ENCODE data around the gene PRKCA.

PRKCA gene

DNA sequence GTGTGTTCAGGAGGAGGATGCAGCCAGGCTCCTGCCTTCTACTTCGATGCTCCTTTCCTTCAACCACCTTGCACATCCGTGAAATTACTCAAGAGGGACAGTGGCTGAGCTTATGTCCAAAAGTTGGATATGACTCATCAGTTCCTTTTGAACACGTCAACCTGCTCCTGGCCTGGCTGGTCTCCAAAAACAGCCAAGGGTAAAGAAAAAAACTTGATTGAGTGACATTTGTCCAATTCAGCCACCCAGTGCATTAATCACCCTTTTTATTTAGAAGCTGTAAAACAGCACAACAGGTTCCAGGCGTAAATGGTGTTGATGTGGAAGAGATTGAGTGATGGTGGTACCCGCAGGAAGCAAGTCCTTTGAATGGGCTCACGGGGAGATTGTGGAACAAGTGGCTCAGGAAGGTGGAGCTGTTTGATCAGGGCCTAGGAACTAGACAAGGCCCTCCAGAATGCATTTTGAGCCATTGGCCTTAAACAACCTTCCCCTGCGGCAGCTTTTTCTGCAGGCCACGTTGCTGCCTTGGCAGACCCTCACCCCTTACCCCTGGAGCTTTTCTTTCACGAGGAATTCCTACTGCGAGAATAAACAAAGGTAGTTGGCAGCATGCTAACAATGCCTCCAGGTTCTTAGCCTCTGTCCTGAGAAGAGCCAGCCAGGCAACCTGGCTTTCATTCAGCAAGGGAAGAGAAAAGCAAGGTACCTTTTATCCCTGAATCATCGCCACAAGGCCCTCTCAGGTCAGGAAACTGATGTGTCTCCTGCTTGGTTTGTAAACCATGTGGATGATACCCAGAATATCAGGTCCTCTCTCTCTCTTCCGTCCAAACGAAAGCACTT is 359.2 kb downstream of the PRKCA start:
- TF ChIP-seq GATA3 (IDR thresholded peaks at IDR 0.05; ENCODE audit: low read depth, low read length) = no peak
- no peak for TF ChIP-seq GATA2 (IDR thresholded peaks at IDR 0.05; ENCODE audit: low read depth, low read length)

DNA sequence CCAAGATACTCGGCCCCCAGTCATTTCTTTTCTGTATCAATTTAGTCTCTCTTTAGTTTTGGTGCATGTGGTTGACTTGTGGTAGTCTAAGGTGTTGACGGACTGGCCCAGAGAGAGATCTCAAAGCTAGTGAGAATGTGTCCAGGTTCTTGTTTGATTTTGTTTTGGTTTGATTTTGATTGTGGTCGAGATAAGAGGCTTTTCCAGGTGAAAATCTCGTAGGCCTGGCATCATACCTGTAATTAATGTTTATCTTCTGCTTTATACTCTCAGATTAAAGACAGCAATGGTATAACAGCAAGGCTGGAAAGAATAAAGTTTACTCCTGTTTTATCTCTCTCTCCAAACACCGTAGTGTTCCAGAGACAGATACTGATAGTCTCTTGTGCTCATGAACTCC is 360.1 kb downstream of the PRKCA start:
- peak; percentile 62; the same call in 1 of the 2 replicates for TF ChIP-seq GATA2 (IDR thresholded peaks at IDR 0.05; ENCODE audit: low read depth, low read length)
- peak; percentile 72; the same call in 1 of the 2 replicates for TF ChIP-seq GATA3 (IDR thresholded peaks at IDR 0.05; ENCODE audit: low read depth, low read length)

DNA sequence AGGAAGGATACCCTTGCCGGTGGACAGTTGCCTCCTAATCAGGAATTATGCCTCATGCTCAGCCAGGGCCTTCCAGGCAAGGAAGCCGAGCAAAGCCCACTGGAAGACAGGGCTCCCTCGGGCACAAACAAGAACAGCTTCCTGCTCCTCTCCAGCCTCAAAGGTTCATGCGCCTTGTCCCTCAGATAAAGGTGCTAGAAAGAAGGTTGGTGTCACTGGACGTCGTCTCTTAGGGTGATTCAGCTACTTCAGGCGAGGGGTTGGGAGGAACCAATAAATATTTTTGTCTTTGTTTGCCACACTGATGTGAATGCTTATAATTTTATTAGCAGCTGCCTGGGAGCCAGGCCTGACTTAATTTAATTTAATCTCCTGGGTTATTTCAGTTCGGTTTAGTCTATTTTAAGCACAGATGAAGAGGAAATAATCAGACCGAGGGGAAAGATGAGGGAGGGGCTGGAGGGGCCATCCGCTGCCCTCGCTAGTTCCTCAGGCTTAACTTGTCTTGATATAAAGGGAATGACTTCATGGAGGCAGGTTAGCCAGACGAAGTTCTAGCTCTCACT is 360.7 kb downstream of the PRKCA start:
- peak; percentile 37; the same call in 1 of the 2 replicates for TF ChIP-seq GATA2 (IDR thresholded peaks at IDR 0.05; ENCODE audit: low read depth, low read length)
- TF ChIP-seq GATA3 (IDR thresholded peaks at IDR 0.05; ENCODE audit: low read depth, low read length) = no peak

DNA sequence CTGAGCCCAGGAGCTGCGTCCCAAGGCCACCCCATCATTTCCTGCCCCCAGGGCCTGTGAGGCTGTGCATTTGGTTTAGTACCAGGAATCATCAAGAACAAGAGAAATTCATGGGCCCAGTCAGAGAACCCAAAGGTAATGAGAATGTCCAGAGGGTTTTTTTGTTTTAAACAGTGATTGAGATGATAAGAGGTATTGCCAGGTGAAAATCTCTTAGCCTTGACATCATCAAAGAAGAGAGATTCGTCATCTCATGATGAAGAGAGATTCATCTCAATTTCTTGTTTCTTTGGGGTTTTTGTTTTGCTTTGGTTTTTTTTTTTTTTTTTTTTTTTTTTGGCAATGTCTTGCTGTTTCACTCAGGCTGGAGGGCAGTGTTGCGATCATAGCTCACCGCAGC is 361.9 kb downstream of the PRKCA start:
- TF ChIP-seq GATA3 (IDR thresholded peaks at IDR 0.05; ENCODE audit: low read depth, low read length) = no peak
- TF ChIP-seq GATA2 (IDR thresholded peaks at IDR 0.05; ENCODE audit: low read depth, low read length) = 0 out of 2 replicates have a peak, but pooled peaks have one; percentile 24

DNA sequence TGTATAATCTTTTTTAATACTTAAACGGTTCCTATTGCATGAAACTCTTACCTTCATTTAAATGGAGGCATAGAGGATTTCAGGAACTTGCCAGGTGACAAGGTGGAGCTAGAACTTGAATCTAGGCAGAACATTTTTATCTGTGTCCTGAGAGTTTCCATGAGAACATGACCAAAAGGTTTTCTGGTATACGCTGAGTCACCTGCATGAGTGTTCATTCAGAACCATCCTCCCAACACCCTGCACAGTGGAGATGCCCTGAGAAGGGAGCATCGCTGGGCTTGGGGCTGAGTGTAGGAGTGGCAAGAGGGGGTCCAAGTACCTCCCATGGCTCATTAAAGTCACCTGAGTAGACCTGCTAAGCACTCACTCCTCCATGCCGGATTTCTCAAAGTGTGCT is 362.8 kb downstream of the PRKCA start:
- TF ChIP-seq GATA3 (IDR thresholded peaks at IDR 0.05; ENCODE audit: low read depth, low read length) (no peak), GATA2 (IDR thresholded peaks at IDR 0.05; ENCODE audit: low read depth, low read length) (no peak)

DNA sequence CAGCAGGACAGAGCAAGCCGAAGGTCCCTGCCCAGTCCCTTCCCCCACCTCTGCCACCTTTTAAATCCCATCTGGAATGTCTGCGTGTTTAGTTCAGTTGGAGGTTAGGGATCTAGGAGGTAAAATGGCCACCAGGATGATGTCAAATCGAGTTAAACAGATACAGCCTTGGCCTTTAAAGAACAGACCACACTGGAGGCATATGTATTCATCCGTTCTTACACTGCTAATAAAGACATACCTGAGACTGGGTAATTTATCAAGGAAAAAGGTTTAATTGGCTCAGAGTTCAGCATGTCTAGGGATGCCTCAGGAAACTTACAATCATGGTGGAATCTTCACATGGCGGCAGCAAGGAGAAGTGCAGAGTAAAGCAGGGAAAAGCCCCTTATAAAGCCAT is 364.7 kb downstream of the PRKCA start:
- TF ChIP-seq GATA2 (IDR thresholded peaks at IDR 0.05; ENCODE audit: low read depth, low read length) (no peak), GATA3 (IDR thresholded peaks at IDR 0.05; ENCODE audit: low read depth, low read length) (no peak)

DNA sequence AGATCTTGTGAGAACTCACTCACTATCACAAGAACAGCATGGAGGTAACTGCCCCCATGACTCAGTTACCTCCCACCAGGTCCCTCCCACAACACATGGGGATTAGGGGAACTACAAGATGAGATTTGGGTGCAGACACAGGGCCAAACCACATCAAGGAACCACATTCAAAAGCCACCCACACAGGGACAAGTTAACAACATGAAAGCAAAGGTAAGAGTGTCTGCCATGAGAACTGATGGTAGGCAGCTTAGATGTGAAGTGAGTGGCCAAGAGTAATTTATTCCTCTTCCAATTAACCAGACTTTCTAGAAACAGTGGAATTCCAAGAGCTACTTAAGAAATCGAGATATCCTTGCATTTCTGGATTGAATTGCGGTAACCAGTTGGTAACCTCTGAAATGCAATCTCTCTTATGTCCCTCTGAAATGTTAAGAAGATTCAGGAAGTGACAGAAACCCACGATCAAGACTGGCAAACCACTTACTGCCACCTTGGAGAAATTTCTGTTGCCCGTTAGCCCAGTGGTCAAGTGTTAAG is 365.1 kb downstream of the PRKCA start:
- TF ChIP-seq GATA3 (IDR thresholded peaks at IDR 0.05; ENCODE audit: low read depth, low read length) (no peak), GATA2 (IDR thresholded peaks at IDR 0.05; ENCODE audit: low read depth, low read length) (no peak)

DNA sequence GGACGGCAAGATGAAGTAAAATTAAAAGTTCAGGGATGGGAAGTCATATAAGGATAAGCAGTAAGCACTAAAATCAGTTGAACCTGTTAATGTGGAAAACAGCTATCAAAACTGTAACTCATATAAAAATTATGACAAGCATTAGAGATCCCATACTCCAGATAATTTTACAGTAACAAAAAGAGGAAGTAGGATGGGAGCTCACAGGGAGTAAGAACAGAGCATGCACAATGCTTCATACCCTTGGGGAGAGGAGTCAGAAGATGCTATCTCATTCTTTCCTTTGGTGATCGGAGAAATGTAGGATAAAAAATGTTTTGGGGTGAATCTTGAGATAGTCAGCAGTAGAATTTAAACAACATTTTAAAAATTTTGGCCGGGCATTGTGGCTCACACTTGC is 367.8 kb downstream of the PRKCA start:
- TF ChIP-seq GATA3 (IDR thresholded peaks at IDR 0.05; ENCODE audit: low read depth, low read length) (no peak), GATA2 (IDR thresholded peaks at IDR 0.05; ENCODE audit: low read depth, low read length) (no peak; the same call in 1 of the 2 replicates)

DNA sequence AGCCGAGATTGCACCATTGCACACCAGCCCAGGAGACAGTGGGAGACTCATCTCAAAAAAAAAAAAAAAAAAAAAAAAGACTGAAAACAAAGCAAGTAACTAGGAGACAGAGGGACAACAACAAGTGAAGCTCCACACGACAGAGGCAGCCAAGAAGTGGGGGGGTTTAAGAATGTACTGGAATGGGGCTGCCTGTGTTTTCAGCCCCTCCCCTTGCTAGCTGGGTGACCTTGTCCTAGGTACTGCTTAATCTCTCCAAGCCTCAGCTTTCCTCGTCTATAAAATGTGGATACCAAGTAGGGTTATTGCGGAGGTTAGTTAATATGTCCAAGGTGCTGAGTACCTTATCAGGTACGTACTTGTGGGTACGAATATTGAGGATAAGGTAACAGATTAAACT is 368.7 kb downstream of the PRKCA start:
- TF ChIP-seq GATA3 (IDR thresholded peaks at IDR 0.05; ENCODE audit: low read depth, low read length) (no peak), GATA2 (IDR thresholded peaks at IDR 0.05; ENCODE audit: low read depth, low read length) (no peak)

DNA sequence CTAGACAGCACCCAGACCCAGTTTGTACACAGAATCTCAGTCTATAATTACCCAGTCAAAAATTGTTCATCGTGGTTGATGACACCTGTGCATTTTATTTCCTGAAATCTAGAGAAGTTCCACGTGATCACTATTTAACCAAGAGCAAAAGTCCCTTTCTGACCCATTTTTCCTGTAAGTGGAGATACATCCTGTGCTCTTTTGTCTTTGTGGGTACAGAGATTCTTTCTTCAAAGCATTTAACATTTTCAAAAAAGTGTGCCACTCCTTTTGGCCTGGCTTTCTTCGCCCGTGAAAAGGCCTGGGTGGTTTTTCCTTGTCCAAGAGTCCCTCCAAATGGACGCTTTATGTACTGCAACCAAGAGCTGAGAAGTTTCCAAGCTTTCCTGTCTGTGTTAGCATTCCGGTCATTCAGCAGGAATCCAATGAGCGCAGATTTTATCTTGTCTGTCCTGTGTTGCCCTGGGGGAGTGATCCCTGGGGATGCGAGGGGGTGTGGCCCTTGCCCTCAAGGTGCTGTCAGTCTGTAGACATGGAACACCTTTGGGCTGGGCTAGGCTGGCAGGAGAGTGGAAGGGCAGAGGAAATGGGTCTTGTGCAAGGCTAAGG is 371.4 kb downstream of the PRKCA start:
- TF ChIP-seq GATA3 (IDR thresholded peaks at IDR 0.05; ENCODE audit: low read depth, low read length) (no peak), GATA2 (IDR thresholded peaks at IDR 0.05; ENCODE audit: low read depth, low read length) (0 out of 2 replicates have a peak, but pooled peaks have one; percentile 36)

DNA sequence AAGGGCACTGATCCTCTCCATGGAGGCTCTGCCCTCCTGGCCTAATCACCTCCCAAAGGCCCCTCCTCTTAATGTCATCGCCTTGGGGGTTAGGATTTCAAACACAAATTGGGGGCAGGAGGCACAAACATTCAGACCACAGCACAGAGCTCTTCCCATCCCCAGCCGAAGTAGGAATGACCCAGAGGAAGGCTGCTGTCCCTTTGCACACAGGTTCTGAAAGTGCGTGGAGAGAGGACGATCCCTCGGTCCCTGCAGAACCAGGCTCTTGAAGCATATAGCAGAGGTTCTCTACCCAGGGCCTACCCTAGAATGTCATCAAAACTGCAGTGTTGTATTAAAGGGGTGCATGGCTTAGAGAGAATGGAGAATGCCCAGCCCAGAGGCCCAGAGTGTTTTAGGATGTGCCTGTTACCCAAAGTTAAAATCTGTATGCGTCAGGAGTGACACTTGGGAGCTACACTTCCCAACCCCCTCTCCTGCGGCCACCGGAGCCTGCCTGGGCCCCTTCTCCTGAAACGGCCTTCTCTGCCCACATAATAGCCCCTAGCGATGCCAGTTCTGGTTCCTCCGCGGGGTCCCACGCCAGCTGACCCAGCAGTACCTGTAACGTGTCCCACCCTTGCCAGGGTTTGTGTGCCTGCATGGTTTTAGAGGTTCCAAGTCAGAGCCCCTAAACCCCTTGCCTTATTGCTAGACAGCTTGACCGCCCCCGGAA is 373.0 kb downstream of the PRKCA start:
- TF ChIP-seq GATA3 (IDR thresholded peaks at IDR 0.05; ENCODE audit: low read depth, low read length) = no peak
- no peak for TF ChIP-seq GATA2 (IDR thresholded peaks at IDR 0.05; ENCODE audit: low read depth, low read length)

DNA sequence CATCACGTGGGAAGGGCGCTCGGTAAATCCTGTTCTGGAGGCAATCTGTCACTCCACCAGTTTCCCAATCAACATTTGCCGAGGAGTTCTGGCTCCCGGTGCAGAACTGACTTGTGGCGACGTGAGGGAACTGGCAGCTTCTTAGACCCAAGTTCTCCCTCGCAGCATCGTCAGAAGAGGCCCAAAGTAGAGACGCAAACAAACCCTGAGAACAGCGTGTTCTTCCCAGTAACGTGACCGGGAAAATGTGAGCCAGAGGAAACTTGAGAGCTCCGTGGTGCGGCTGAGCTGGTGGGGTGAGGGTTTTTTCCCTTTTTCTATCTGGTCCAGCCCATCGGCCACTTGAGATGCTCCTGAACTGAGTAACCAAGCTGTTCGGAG is 373.6 kb downstream of the PRKCA start:
- no peak for TF ChIP-seq GATA2 (IDR thresholded peaks at IDR 0.05; ENCODE audit: low read depth, low read length)
- TF ChIP-seq GATA3 (IDR thresholded peaks at IDR 0.05; ENCODE audit: low read depth, low read length) = no peak

DNA sequence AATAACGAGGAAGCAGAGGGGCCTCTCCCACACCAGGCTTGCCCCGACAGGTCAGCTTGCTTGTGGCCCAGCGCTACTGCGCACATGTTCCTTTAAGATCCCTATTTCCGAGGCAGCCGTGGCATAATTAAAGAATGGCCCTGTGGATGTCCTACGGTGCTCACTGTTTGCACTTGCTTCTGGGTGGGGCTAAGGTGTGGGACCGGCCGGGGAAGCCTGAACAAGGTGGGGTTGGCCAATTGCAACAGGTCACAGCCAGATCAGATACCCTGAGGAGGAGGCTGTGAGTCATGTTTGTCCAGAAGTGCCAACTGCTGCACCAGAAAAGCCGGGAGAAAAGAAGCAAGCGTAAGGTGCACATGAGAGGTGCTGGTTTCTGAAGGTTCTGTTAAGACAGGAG is 374.0 kb downstream of the PRKCA start:
- no peak for TF ChIP-seq GATA3 (IDR thresholded peaks at IDR 0.05; ENCODE audit: low read depth, low read length)
- no peak for TF ChIP-seq GATA2 (IDR thresholded peaks at IDR 0.05; ENCODE audit: low read depth, low read length)

Data from SH-SY5Y (cell line).